MM.1S (cell line): ENCODE data around the gene XRCC4.
"Not testable (repeated sequence)": the region's sequence is repeated elsewhere in the genome, so short reads cannot be mapped to it uniquely, and the experiment has no call there.

Source experiments
- DNase-seq: peaks from one replicate; pipeline ENCODE4 v3.0.0-alpha.2; 2015
- H2AFZ ChIP-seq: fragments of 300-600 bp; sonication (generic); 2 replicates; pipeline ENCODE4 v1.6.0; 2016; ENCODE audit warnings: antibody characterized with exemption, low read length
- H3F3A ChIP-seq: fragments of 300-600 bp; sonication (generic); 2 replicates; pipeline ENCODE4 v1.6.1; 2016; ENCODE audit warnings: mild to moderate bottlenecking, antibody characterized with exemption, low read length, moderate library complexity, mixed read lengths; ENCODE audit not compliant: insufficient read depth
- H3K27ac ChIP-seq: fragments of 300-600 bp; sonication (generic); 2 replicates; pipeline ENCODE4 v1.5.1; 2016; ENCODE audit warnings: mild to moderate bottlenecking, low read length
- H3K27me3 ChIP-seq: fragments of 300-600 bp; sonication (generic); replicated peaks from 2 replicates; pipeline ENCODE4 v1.6.0; 2016; ENCODE audit warnings: low read length; ENCODE audit not compliant: insufficient read depth
- H3K36me3 ChIP-seq: fragments of 300-600 bp; sonication (generic); replicated peaks from 2 replicates; pipeline ENCODE4 v1.6.1; 2016; ENCODE audit warnings: mild to moderate bottlenecking, low read length, mixed read lengths; ENCODE audit not compliant: insufficient read depth
- H3K4me1 ChIP-seq: fragments of 300-600 bp; sonication (generic); 2 replicates; pipeline ENCODE4 v1.6.1; 2016; ENCODE audit warnings: low read length, mixed read lengths
- H3K4me2 ChIP-seq: fragments of 300-600 bp; sonication (generic); 2 replicates; pipeline ENCODE4 v1.6.0; 2016; ENCODE audit warnings: low read depth, low read length
- H3K4me3 ChIP-seq: fragments of 300-600 bp; sonication (generic); 2 replicates; pipeline ENCODE4 v1.5.1; 2016; ENCODE audit warnings: low read length, mixed read lengths
- H3K79me2 ChIP-seq: fragments of 300-600 bp; sonication (generic); 2 replicates; pipeline ENCODE4 v1.6.1; 2016; ENCODE audit warnings: mixed run types, low read length, mixed read lengths
- H3K9ac ChIP-seq: fragments of 300-600 bp; sonication (generic); 2 replicates; pipeline ENCODE4 v1.6.1; 2016; ENCODE audit warnings: low read length, mixed read lengths
- H3K9me2 ChIP-seq: fragments of 300-600 bp; sonication (generic); replicated peaks from 2 replicates; pipeline ENCODE4 v1.6.1; 2016; ENCODE audit warnings: mild to moderate bottlenecking, low read length, mixed read lengths; ENCODE audit not compliant: insufficient read depth
- H3K9me3 ChIP-seq: fragments of 300-600 bp; sonication (generic); replicated peaks from 2 replicates; pipeline ENCODE4 v1.6.1; 2016; ENCODE audit warnings: mild to moderate bottlenecking, low read length, mixed read lengths; ENCODE audit not compliant: insufficient read depth
- H4K20me1 ChIP-seq: fragments of 300-600 bp; sonication (generic); 2 replicates; pipeline ENCODE4 v1.6.1; 2016; ENCODE audit warnings: mild to moderate bottlenecking, low read length, moderate library complexity, mixed read lengths; ENCODE audit not compliant: insufficient read depth
- EZH2 ChIP-seq: fragments of 300-600 bp; sonication (generic); optimal IDR thresholded peaks from 2 replicates; pipeline ENCODE3; 2017; ENCODE audit warnings: low read depth, mild to moderate bottlenecking, antibody characterized with exemption, low read length, mixed read lengths
- EZH2phosphoT487 ChIP-seq: fragments of 300-600 bp; sonication (generic); IDR thresholded peaks from 2 replicates; pipeline ENCODE4 v1.6.1; 2018; ENCODE audit warnings: antibody characterized with exemption, low read length
- TF ChIP-seq, protein P1 (sequence below): fragments of 300-600 bp; sonication (generic); IDR thresholded peaks from 2 replicates; pipeline ENCODE4 v1.5.1; 2016; ENCODE audit warnings: antibody characterized with exemption, low read length, mixed read lengths

XRCC4 gene

GRCh38 chr5:83151821-83152220 is 74.5 kb downstream of the XRCC4 start:
- H3K4me3 ChIP-seq, result no peak overlapping the region
- no peaks in the 10 kb centered on the region for H3K9me2 ChIP-seq
- no peak overlapping the region for H3K4me2 ChIP-seq
- no peaks in the 10 kb centered on the region for H3K36me3 ChIP-seq
- H3K9me3 ChIP-seq, result no peaks in the 10 kb centered on the region
- no peak overlapping the region for H3K9ac ChIP-seq
- no peaks in the 10 kb centered on the region for H4K20me1 ChIP-seq
- H3F3A ChIP-seq, result no peaks in the 10 kb centered on the region
- H2AFZ ChIP-seq, result no peak overlapping the region
- DNase-seq, result no peak
- TF ChIP-seq EZH2phosphoT487 (no peak), EZH2 (no peak)
- TF ChIP-seq, protein P1, sequence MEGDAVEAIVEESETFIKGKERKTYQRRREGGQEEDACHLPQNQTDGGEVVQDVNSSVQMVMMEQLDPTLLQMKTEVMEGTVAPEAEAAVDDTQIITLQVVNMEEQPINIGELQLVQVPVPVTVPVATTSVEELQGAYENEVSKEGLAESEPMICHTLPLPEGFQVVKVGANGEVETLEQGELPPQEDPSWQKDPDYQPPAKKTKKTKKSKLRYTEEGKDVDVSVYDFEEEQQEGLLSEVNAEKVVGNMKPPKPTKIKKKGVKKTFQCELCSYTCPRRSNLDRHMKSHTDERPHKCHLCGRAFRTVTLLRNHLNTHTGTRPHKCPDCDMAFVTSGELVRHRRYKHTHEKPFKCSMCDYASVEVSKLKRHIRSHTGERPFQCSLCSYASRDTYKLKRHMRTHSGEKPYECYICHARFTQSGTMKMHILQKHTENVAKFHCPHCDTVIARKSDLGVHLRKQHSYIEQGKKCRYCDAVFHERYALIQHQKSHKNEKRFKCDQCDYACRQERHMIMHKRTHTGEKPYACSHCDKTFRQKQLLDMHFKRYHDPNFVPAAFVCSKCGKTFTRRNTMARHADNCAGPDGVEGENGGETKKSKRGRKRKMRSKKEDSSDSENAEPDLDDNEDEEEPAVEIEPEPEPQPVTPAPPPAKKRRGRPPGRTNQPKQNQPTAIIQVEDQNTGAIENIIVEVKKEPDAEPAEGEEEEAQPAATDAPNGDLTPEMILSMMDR, result no peak
- H3K79me2 ChIP-seq, result no peaks in the 10 kb centered on the region
- no peaks in the 10 kb centered on the region for H3K4me1 ChIP-seq
- H3K27me3 ChIP-seq, result no peaks in the 10 kb centered on the region
- H3K27ac ChIP-seq, result no peak overlapping the region

DNA sequence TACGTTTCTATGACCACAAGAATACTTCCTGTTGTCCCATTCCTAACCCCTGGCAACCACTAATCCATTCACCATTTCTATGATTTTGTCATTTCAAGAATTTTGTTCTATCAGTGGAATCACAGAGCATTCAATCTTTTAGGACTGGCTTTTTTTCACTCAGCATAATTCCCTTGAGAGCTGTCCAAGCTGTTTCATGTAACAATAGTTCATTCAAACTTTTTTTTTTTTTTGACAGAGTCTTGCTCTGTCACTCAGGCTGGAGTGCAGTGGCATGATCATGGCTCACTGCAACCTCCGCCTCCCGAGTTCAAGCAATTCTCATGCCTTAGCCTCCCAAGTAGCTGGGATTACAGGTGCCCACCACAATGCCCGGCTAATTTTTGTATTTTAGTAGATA is 75.6 kb downstream of the XRCC4 start:
- not testable (repeated sequence) for DNase-seq, H3K36me3 ChIP-seq, H3K4me1 ChIP-seq, H3K27ac ChIP-seq, H3F3A ChIP-seq, H3K79me2 ChIP-seq, H3K9me2 ChIP-seq, H3K4me2 ChIP-seq, H3K9me3 ChIP-seq, H3K4me3 ChIP-seq, H2AFZ ChIP-seq, H3K27me3 ChIP-seq, H3K9ac ChIP-seq, H4K20me1 ChIP-seq

DNA sequence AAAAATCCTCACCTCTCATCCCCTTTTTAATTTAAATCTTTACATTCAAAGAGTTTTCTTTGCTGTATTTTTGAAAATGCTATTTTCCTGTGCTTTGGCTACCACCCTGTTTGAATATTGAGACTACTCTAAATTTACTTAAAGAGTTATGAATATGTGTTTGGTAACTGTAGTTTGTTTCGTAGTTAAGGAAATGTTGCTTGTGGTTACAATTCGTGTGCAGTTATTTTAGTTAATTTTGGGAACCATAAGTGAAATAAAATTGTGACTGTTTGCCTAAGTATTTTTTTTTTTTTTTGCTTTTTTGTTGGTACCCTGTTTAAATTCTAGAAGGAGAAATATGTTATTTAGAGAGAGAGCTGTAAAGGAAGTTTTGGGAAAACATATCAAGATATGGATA is 78.7 kb downstream of the XRCC4 start:
- H3K36me3 ChIP-seq, result no peaks in the 10 kb centered on the region
- no peak overlapping the region for H3K27ac ChIP-seq
- no peak for TF ChIP-seq EZH2phosphoT487
- TF ChIP-seq EZH2, result no peak
- TF ChIP-seq, protein P1, result no peak
- H3K79me2 ChIP-seq, result no peaks in the 10 kb centered on the region
- no peak overlapping the region for H3K4me3 ChIP-seq
- no peak overlapping the region for H3K4me2 ChIP-seq
- H3K9me2 ChIP-seq, result no peaks in the 10 kb centered on the region
- H3F3A ChIP-seq, result no peaks in the 10 kb centered on the region
- no peaks in the 10 kb centered on the region for H3K9me3 ChIP-seq
- no peaks in the 10 kb centered on the region for H3K4me1 ChIP-seq
- H4K20me1 ChIP-seq, result no peaks in the 10 kb centered on the region
- H2AFZ ChIP-seq, result no peak overlapping the region
- no peak for DNase-seq
- H3K9ac ChIP-seq, result no peak overlapping the region
- no peaks in the 10 kb centered on the region for H3K27me3 ChIP-seq

GRCh38 chr5:83157163-83157562 is 79.8 kb downstream of the XRCC4 start:
- Histone ChIP-seq H3K4me1 (no peaks in the 10 kb centered on the region), H3K9ac (no peak overlapping the region), H3K9me3 (no peaks in the 10 kb centered on the region), H4K20me1 (no peaks in the 10 kb centered on the region), H2AFZ (no peak overlapping the region), H3F3A (no peaks in the 10 kb centered on the region), H3K27me3 (no peaks in the 10 kb centered on the region), H3K27ac (no peak overlapping the region), H3K79me2 (no peaks in the 10 kb centered on the region), H3K9me2 (no peaks in the 10 kb centered on the region), H3K4me2 (no peak overlapping the region), H3K4me3 (no peak overlapping the region), H3K36me3 (no peaks in the 10 kb centered on the region)
- DNase-seq, result no peak
- TF ChIP-seq, protein P1, result no peak
- TF ChIP-seq EZH2 (no peak), EZH2phosphoT487 (no peak)
